Stimulated activated CD4-positive, alpha-beta T cell treated with anti-CD3 and anti-CD28 coated beads, Interleukin-15, amount 100 ng/mL, for 48 hours (primary cell): ENCODE results near the gene EEF1AKMT4.
"Not testable (repeated sequence)": the region's sequence is repeated elsewhere in the genome, so short reads cannot be mapped to it uniquely, and the experiment has no call there.

Source experiments
- DNase-seq, 2 donors: peaks; one replicate each; pipeline ENCODE4 v3.0.0-alpha.2; 2020; ENCODE audit warnings: low read depth in 2 of 2

EEF1AKMT4 gene

DNA sequence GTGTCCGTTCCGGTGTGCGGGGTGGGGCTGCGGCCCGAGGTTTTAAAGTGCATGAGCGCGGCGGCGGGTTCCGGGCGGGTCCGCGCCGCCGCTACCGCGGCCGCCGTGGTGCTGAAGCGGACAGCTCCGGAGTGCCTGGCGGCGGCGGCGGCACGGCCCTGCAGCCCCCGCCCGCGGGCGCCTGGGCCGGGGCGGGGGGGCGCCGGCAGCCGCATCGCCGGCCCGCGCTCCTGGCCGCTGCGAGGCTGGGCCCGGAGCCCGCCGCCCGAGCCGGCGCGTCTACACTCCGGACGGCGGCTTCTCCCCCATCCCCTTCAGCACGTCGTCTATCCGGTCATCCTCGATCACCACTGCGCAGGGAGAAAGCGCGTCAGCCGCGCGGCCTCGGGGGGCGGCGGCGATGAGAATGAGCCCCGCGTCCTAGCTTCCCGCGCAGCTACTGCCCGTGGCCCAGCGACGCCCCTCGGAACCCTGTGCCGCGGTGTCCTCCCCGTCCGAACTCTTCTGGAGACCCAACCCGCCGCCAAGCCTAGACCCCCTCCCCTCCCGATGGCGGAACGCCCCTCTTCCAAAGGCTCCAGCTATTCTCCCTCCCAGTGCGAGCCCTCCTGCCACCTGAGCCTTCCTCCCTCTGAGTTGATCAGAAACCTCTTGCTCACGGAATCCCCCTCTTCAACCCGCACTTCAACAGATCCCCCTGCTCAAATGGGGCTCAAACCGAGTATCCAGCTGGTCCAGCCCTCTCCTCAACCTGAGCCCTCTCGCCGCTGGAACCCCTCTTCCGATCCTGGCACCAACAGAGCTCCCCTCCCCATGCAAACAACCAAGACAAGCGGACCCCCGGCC lies 10.6 kb downstream of the EEF1AKMT4 start:
- DNase-seq, result no peak

DNA sequence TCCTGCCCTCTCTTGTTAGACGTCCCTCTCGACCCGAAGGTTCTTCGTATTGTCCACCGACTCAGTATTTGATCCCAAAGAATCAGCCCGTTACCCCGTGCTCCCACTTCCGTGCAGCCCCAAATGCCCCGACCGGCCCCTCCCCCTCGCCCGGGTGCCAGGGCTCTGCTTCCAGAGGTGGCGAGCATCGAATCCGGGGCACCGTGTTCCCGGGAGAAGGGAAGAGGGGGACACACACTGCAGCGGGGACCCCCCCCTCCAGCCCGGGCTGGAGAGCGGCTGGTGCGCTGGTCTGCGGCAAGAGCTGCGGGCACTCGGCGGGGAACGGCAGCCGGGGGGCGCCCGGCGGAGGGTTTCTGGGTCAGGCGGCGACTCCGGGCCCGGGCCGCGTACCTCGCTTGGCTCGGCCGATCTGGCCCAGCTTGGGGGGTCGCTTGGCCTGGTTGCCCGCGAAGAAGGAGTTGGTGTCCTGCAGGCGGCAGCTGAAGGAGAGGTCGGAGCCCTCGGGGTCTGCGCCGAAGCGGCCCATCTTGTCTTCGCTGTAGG lies 11.3 kb downstream of the EEF1AKMT4 start:
- no peak for DNase-seq

DNA sequence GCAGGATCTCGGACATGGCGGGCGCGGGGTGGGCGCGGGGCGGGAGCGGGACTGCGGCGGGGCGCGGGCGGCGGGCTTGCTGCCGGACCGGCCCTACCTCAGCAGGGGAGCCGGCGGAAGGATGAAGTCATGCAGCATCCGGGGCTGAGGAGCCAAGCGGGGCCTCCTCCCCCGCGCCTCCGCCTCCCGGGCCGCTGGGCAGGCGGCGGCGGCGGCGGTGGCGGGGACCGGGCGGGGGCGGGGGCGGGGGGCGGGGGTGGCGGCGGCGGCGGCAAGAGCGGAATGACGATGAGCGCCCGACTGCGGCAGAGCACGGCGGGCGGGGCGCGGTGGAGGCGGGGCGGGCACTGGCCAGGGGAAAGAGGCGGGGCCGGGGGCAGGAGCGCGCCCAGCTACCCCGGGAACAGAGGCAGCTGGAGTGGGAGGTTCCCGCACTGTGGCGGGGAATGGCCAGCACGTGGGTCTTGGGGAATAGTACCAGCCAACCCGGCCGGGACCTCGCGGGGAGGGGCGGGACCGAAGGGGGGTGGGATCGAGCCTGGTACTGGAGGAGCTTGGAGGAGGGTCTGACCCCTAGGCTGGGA lies 11.9 kb downstream of the EEF1AKMT4 start, which contains the start of gene CAMK2N2:
Gene CAMK2N2, minus strand, starts transcription at position 284 of the 584 bp plus-strand sequence. Its CDS starts 268 bp downstream, at position 16.
- peak in 1 of 2 donors; percentile 28 for DNase-seq

DNA sequence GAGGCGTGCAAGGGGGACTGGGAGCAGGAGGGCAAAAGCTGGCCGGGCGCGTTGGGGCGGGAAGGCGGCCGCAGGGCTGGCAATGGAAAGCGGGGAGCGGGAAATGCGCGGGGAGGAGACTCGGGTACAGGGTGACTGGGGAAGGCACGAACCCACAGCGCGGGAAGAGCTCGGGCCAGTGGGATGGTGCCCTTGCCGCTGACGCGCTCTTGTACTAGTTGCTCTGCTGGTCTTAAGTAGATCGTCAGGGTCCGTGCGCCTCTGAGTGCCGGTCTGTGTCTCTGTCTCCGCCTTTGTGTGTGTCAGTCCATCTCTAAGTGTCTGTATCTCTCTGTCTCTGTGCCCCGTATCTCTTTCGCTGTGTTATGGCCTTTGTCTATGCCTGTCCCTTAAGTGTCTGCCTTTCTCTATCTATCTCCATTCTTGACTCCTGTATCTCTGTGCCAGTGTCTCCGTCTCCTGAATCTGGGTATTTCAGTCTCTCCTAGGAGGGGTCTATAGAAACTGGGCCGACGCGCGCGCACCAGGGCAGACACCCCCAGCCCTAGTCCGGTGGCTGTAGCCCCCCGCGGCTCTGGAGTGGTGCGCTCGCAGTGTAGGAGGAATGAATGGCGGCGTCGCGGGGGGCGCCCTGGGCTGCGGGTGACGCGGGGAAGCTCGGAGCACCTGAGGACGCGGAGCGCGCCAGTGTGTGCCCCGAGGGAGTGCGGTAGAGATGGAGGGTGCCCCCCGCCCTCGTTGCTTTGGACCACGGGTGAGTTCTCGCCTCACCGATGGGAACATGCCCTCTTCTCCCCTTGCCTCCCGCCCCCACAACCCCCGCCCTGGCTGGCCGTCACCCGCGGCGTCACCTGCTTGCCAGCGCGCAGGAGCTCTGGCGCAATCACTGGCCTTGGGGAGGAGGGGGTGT lies 12.6 kb downstream of the EEF1AKMT4 start:
- no peak for DNase-seq

DNA sequence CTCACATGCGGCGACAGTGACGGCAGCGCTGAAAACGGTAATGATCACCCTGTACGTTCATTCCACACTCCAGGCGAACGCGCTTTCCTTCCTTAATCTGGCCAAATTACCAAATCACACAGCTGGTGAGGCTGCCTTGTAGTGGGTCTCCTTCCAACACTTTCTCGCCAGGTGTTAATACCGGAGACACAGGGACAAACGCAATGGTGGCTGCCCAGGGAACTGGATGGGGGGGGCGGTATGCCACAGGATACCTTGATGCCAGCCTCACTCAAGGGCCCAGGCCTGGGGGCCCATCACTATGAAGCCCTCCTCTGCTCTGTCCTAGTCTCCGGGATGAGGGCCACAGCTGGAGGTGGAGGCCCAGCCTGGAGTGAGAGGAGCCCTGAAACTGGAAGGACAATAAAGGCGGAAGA lies 13.3 kb downstream of the EEF1AKMT4 start:
- DNase-seq, result no peak

DNA sequence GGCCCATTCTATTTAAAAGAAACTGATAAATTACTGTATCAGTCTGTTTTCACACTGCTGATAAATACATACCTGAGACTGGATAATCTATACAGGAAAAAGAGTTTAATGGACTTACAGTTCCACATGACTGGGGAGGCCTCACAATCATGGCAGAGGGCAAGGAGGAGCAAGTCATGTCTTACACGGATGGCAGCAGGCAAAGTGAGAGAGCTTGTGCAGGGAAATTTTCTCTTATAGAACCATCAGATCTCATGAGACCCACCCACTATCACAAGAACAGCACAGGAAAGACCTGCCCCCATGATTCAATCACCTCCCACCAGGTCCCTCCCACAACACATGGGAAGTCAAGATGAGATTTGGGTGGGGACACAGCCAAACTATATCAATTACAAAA lies 17.8 kb downstream of the EEF1AKMT4 start:
- DNase-seq, result not testable (repeated sequence)

DNA sequence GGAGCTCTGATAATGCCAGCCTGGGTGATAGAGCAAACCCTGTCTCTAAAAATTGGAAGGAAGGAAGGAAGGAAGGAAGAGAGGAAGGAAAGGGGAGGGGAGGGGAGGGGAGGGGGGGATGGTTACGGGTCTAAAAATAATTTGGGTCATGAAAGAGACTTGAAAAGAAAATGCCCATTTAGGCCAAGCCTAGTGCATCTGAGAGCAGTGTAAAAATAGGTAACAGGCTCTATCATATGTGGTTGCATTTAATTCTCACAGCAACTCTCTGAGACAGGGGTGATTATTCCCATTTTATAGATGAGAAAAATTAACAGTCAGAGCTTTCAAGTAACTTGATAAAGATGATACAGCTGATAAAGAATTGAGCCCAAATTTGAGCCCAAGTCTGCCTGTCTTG lies 22.8 kb downstream of the EEF1AKMT4 start:
- no peak for DNase-seq

DNA sequence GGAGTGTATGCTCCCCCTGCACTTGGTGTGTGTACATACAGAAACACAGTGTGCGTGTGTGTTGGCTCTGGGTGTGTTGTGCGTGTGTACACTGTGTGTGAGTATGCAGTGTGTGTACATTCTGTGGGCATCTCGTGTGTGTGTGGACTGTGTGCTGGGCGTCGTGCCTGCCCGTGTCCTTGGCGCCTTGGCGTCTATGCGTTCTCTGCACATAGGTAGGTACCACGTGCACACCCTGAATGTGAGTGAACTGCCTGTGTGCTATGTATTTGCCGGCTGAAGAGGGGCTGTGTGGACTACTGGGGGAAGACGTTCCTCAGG lies 25.9 kb downstream of the EEF1AKMT4 start:
- no peak for DNase-seq

DNA sequence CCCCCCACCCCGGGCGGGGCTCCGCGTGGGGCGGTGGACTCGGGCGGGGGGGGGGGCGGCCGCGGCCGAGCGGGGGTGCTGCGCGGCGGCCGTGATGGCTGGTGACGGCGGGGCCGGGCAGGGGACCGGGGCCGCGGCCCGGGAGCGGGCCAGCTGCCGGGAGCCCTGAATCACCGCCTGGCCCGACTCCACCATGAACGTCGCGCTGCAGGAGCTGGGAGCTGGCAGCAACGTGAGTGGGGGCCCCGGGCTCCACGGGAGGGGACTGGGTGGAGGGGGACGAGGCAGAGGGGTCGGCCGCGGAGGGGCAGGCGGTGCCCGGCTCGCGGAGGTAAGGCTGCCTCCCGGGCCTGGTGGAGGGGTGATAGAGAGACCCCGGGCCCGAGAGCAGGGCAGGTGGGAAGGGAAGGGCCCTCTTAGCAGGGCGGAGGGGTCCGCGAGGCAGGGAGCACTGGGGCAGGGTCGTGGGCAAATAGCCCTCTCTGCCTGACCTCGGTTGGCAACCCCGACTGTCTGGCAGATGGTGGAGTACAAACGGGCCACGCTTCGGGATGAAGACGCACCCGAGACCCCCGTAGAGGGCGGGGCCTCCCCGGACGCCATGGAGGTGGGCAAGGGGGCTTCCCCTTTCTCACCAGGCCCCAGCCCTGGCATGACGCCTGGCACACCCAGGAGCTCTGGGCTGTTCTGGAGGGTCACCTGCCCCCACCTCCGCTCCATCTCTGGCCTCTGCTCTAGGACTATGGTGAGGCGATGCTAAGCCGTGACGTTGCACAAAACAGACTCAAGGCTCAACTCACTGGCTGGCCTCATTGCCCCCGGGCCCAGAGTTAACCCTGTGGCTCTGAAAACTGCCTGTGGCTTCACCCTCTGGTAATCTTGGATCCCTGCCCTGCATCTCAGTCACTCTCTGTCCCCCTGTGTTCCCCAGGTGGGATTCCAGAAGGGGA lies 26.8 kb downstream of the EEF1AKMT4 start, which contains the start of gene ECE2:
Gene ECE2, plus strand, starts transcription at position 62 of the 950 bp plus-strand sequence. Its CDS starts 132 bp downstream, at position 194.
- no peak for DNase-seq

DNA sequence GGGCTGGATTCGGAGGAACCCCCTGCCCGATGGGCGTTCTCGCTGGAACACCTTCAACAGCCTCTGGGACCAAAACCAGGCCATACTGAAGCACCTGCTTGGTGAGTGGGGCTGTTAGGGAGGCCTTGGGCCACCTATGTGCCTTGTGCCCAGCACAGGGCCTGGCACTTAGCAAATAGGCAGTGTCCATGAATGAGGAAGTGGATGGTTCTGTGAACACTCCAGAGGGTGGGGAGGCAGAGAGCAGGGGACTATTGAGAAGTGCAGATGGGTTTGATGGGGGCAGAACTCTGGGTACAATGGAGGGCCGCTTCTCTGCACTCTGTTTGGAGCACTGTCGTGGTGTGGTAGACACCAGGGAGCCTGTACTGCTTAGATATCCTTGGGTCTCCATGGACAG lies 27.9 kb downstream of the EEF1AKMT4 start:
- no peak for DNase-seq

DNA sequence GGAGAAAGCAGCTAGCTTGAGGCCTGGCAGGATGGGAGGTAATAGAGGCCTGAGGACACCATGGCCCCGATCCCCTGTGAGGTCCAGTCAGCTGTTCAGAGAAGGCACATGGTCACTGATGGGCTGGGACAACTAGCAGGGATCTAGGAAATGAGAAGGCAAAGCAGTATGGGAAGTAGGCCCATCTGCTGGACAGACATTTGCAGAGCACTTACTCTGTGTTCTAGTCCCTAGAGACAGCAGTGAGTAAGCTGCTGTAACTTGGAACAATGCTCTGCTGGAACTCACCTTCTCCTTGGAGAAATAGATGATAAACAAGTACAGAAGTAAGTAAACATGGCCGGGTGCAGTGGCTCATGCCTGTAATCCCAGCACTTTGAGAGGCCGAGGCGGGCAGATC lies 33.5 kb downstream of the EEF1AKMT4 start:
- DNase-seq, result no peak

DNA sequence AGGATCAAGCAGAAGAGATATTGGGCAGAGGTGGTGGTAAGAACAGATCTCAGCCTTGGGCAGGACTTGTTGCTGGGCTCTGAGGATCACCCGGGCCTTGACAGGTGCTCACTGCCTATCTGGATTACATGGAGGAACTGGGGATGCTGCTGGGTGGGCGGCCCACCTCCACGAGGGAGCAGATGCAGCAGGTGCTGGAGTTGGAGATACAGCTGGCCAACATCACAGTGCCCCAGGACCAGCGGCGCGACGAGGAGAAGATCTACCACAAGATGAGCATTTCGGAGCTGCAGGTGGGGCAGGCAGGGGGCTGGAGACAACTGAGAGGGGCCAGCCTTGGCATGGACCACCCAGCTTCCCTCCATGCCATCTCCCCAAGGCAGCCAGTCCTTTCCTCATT lies 34.2 kb downstream of the EEF1AKMT4 start:
- no peak for DNase-seq

DNA sequence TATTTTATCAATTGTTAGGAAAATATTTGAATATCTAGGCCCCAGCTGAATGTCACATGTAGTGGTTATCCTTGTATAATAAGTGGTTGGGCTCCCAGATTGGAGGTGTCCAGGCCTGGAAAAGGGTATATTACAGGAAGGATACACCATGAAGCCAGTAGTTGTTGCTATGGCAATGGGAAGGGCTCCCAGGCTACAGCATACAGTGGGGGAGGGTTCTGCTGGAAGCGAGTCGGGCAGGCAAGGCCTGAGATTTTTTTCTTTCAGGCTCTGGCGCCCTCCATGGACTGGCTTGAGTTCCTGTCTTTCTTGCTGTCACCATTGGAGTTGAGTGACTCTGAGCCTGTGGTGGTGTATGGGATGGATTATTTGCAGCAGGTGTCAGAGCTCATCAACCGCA lies 35.2 kb downstream of the EEF1AKMT4 start:
- no peak for DNase-seq

DNA sequence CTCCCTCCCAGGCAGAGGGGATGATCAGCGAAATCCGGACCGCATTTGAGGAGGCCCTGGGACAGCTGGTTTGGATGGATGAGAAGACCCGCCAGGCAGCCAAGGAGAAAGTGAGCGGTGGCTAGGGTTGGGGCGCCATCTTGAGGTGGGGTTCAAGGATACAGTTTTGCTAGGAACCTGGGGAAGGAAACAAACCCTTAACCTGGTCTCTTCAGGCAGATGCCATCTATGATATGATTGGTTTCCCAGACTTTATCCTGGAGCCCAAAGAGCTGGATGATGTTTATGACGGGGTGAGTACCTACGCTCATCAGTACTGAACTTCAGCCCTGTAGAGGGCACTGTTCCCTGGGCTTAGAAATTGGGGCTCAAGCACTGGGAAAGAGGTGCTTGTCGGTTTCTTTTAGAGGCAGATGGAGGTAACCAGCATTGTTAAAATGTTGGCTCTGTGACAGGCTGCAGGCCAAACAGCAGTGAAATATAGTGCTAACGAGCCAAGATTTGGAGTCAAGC lies 40.0 kb downstream of the EEF1AKMT4 start:
- peak; percentile 40 to 65 for DNase-seq

DNA sequence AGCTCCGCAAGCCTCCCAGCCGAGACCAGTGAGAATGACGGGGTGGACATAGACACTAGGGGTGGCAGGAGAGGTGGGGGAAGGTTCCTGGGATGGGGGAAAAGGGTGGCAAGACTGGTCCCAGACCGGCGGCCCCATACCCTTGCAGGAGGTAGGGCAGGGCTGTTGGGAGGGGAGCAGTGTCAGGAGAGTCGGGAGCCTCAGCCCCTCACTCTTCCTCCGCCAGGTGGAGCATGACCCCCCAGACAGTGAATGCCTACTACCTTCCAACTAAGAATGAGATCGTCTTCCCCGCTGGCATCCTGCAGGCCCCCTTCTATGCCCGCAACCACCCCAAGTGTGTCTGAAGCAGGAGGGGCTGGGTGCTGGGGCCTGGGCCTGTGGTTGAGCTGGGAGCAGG lies 40.9 kb downstream of the EEF1AKMT4 start:
- DNase-seq, result no peak

DNA sequence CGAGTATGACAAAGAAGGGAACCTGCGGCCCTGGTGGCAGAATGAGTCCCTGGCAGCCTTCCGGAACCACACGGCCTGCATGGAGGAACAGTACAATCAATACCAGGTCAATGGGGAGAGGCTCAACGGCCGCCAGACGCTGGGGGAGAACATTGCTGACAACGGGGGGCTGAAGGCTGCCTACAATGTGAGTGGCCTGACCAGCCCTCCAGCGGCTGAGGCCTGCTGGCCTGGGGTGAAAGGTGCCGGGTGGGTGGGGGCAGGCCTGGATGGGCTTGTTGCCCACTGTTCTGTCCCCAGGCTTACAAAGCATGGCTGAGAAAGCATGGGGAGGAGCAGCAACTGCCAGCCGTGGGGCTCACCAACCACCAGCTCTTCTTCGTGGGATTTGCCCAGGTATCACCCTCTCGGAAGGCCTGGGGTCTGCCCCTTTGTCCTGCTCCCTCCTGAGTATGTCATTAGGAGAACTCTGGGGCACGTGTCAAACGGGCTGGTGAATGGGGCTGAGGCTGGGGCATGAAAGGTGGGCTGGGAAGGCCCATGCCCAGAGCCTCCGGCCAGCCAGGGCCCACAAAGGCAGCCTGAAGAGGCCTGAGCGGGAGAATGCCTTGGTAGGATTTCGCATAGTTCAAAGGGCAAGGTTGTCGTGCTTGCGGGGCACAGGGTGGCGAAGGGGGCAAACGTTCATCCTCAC lies 41.7 kb downstream of the EEF1AKMT4 start:
- DNase-seq, result no peak

DNA sequence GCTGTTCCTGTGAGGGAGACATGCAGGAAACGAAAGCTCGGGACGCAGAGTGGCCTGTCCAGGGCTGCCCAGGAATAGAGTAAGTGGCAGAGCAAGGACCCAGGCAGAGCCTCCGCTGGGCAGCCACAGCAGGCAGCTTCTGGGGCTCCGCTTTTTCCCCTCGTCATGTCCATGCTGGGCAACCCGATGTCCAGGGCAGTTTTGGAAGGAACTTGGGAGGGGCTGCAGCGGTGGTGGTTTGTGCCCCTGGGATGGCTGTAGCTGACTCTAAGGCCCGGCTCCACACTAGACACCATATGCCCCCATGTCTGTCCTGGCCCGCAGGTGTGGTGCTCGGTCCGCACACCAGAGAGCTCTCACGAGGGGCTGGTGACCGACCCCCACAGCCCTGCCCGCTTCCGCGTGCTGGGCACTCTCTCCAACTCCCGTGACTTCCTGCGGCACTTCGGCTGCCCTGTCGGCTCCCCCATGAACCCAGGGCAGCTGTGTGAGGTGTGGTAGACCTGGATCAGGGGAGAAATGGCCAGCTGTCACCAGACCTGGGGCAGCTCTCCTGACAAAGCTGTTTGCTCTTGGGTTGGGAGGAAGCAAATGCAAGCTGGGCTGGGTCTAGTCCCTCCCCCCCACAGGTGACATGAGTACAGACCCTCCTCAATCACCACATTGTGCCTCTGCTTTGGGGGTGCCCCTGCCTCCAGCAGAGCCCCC lies 42.4 kb downstream of the EEF1AKMT4 start:
- no peak for DNase-seq

DNA sequence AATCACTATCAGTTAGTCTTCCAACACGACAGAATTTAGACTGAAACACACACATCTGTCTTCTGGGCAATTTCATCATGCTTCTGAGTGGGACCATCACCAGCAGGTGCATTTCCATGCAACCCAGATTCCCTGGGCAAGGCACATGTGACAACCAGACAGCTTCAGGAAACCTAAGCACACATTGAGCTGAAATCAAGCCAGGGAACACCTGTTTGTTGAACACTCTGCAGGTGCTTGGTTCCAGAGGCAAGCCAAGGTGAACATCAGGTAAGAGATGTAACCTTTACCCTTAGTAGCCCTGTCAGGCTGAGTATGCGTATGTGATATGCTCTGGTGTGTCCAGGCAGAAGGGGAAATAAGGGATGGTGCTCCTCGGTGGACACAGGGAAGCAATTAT lies 46.3 kb downstream of the EEF1AKMT4 start:
- DNase-seq, result no peak

DNA sequence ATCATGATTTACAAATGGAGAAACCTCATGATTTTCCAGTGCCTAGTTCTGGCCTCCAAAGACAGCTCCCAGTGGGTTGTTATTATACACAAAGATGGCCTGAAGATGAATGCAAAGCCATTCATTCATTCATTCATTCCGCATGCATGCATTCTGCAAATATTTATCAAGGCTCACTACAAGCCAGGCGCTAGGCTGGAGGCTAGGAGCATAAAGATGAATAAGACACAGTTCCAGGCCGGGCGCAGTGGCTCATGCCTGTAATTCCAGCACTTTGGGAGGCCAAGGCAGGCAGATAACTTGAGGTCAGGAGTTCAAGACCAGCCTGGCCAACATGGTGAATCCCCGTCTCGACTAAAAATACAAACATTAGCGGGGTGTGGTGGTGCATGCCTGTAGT lies 47.1 kb downstream of the EEF1AKMT4 start:
- DNase-seq, result no peak
